Ecto neural progenitor cell (in vitro differentiated cells): ENCODE results near the gene MEI4.
"Not testable (repeated sequence)": the region's sequence is repeated elsewhere in the genome, so short reads cannot be mapped to it uniquely, and the experiment has no call there.

ENCODE experiments used
- DNase-seq: peaks from one replicate; pipeline ENCODE4 v3.0.0-alpha.2; 2018; ENCODE audit warnings: low spot score

Gene MEI4, protein sequence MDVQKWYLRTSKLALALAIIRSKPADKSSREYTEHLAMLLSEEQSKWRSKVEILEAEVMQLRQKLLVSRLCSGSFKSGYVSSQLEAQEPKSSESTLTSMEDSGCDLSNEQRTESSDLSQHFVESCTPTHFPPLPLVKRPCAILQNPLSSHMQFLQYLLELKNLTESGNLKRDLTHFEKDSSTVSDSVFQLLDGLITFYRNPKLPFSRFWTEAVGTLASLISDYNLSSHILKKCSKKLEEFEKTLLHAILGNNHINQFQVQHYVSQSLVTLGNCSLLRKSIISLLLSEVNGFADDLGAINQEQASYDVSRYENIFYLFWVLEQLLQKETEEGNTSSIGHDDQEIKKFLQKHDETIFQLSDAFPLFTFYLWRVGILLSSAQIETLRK

GRCh38 chr6:77652739-77653138 lies at the start of gene MEI4:
Gene MEI4, plus strand, starts transcription at chr6:77653039. Its CDS starts 37,633 bp downstream, at chr6:77690672.
- DNase-seq, result no peak

DNA sequence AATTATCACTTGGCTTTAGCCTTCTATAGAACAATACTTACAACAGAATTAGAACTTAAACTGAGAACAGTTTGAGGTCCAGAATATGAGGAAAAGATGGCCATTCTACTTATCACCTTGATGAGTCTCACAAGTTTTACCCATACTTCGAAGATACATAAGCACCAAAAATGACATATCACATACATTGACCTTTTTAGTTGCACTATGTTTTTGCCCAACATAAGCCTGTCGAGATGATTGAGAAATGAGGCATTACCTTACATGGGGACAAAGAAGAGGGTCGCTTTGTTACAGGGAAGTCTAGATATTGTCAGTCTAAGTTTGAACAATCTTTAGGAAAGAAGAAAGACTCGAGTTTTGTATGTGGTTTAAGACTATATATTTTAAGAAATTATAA lies 48.4 kb upstream of the MEI4 start:
- no peak for DNase-seq

- DNase-seq, result no peak
Measured at GRCh38 chr6:77607004-77607403, 45.8 kb upstream of the MEI4 start.

GRCh38 chr6:77609106-77609505 lies 43.7 kb upstream of the MEI4 start:
- no peak for DNase-seq

DNA sequence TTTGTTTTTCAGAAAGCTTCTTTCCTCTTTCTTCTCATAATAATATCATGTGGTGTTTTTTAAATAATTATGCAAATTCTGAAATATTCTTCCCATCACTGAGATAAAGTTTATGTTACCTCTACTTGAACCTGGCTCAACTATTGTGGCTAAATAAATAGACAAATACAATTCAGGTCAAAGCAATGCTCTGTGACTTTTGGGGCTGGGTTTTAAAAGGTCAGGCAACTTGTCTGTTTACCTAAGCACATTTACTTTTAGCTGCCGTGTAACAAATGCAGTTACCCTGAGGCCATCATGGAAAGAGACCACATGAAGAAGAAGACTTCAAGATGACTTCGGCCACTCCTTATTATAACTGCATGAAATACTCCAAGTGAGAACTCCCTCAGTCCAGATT lies 33.7 kb upstream of the MEI4 start:
- no peak for DNase-seq

DNA sequence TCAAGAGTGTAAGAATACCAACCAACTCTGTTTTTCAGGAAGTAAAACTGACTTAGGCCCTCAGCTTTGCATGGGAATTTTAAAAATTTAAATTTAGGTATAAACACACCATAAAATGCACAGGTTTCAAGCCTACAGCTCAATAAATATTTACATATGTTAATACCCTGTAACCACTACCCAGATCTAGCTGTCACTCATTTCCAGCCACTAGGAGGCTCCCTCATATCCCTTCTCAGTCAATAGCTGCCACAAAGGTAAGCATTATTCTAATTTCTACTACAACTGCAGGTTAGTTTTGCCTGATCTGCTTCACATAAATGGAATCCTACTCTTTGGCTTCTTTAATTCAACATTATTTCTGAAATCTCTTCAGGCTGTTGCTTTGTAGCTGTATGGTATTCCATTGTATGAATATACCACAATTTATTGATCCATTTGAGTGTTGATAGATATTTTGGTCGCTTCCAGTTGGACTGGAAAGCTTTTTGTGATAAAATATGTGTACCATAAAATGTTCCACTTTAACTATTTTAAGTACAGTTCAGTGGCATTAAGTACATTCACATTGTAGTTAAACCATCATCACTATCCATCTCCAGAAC lies 32.5 kb upstream of the MEI4 start:
- DNase-seq, result no peak

- no peak for DNase-seq
Measured at GRCh38 chr6:77624515-77624914, 28.3 kb upstream of the MEI4 start.

GRCh38 chr6:77626426-77626825 lies 26.4 kb upstream of the MEI4 start:
- DNase-seq, result no peak

DNA sequence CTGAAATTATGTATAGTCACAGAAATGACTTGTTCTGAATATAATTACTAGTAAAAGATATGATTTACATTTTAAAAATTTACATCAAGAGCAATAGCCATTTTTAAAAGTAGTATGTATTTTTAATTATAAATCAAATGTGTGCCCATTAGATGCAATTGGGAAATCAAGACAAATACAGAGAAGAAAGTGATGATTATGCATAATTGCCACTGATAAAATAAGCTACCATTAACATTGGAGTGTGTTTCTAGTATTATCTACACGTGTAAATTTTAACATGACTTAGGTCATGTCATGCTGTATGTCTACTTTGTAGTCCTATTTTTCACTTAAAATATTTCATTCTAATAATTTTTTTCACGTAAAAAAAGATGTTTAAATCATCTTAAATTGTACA lies 22.8 kb upstream of the MEI4 start:
- no peak for DNase-seq

GRCh38 chr6:77633471-77633870 lies 19.4 kb upstream of the MEI4 start:
- no peak for DNase-seq

DNA sequence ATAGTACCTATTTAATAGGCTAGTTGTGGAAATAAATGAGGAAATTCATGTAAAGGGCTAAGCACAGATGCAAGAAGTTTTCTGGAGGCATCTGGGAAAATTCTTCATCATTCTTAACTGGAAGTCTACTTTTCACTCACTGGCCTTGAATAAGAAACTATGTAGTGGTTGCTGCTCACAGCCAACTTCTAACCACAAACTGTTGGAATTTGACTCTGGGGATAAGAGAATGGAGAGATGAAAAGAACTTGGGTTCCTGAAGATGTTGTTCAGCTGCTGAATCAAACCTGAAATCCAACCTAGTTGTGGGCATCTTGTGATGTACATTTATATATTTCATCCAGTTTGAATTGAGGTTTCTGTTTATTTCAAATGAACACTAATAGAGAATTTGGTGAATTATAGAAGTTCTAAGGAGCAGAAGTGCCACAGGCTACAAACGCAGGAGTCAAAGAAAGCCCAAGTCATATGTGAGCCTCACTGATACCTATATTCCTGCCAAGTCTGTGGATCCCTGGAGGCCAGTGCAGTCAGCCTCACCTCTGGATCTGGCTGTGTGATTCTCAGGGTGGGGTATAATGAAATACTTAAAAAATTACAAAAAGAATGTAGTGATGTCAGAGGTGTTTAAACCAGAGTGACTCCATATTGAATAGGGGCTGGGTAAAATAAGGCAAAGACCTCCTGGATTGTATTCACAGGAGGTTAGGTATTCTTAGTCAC lies 18.7 kb upstream of the MEI4 start:
- no peak for DNase-seq

DNA sequence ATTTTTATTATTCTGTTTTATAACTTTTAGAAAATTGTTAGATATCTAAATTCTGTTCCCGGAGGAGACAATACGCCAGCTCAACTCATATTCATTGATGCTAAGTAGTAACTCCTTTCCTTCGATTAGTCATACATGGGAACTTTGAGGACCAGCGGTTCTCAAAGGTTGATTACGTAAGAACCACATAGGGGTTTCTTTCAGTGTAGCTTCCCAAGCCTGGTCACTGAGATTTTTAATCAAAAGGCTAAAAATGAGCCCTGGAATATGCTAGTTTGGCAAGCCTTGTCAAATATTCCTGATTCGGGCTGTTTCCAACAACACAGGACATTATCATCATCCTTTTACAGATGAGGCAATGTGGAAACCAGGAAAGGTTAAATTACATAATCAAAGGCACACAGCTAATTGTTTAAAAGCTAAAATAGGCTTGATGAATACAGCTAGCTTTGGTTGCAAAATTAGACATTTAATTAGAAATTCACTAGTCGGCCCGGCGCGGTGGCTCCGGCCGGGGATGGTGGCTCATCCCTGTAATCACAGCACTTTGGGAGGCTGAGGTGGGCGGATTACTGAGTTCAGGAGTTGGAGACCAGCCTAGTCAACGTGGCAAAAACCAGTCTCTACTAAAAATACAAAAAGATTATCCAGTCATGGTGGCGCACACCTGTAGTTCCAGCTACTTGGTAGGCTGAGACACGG lies 14.6 kb upstream of the MEI4 start:
- no peak for DNase-seq

GRCh38 chr6:77644102-77644705 lies 8.6 kb upstream of the MEI4 start:
- DNase-seq, result no peak

DNA sequence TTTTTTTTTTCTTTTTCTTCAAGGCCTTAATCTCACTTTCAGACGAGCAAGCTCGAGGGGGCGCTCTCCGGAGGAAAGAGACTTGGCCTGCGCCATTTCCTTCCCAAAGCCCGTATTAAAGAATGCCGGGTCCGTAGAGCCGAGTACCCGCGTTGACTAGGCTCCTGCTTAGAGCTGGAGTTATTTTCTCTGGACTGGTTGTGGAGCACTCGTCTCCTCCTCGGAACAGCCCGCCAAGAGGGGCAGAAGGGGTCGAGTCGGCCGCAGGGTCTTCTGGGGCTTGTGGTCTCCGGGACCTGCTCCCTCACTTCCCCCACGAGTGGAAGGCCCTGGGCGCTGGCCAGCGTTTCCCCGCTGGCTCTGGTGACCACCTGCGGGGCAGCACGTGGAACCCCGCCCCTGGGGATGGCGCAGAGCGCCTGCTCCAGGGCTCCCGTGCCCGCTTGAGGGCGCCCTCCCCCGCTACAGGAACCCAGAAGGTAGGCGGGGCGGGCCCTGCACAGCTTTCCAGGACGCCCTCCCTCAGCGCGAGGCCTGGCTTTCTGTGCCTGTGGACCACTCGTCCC lies 2.7 kb upstream of the MEI4 start:
- peak; percentile 90 for DNase-seq

GRCh38 chr6:77653816-77654215 lies 977 bp downstream of the MEI4 start:
- DNase-seq, result no peak

GRCh38 chr6:77655035-77655434 lies 2.2 kb downstream of the MEI4 start:
- not testable (repeated sequence) for DNase-seq

- DNase-seq, result no peak
Measured at GRCh38 chr6:77656999-77657764, 4.3 kb downstream of the MEI4 start.

DNA sequence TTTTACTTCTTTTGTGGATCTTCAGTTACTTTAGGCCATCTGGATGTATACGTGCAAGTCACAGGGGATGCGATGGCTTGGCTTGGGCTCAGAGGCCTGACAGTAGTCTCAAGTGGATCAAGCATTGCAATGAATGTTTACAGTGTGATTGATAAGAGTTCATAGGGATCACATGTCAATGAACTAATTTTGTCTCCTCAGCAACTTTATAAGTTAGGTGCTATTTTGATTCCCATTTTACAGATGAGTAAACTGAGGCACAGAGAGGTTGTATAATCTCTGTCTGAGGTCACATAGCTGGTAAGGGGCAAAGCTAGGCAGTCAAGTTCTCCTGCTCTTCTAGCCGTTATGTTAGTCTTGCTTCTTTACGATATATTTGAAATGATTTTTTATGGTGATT lies 13.5 kb downstream of the MEI4 start:
- DNase-seq, result no peak

GRCh38 chr6:77666846-77667245 lies 14.0 kb downstream of the MEI4 start:
- no peak for DNase-seq

DNA sequence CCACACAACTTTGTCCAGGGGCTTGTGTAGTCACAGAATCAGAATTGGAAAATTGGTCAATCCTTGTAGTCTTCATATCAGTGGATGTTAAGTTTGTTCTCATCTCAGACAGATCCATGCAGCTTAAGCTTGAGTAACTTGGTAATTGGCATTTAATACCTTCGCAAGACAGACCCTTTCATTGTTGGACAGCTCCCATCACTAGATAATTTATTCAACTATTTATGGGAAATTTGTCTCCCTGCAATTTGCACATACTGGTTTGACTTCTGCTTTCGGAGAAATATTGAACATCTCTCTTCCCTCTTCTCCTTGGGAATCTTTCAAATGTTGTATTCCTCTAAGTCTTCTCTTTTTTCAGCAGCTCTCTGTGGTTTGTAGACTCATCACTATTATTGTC lies 17.1 kb downstream of the MEI4 start:
- no peak for DNase-seq

- no peak for DNase-seq
Measured at GRCh38 chr6:77674211-77674610, 21.4 kb downstream of the MEI4 start.
